ENCODE data around the gene TBC1D22A.

DNA sequence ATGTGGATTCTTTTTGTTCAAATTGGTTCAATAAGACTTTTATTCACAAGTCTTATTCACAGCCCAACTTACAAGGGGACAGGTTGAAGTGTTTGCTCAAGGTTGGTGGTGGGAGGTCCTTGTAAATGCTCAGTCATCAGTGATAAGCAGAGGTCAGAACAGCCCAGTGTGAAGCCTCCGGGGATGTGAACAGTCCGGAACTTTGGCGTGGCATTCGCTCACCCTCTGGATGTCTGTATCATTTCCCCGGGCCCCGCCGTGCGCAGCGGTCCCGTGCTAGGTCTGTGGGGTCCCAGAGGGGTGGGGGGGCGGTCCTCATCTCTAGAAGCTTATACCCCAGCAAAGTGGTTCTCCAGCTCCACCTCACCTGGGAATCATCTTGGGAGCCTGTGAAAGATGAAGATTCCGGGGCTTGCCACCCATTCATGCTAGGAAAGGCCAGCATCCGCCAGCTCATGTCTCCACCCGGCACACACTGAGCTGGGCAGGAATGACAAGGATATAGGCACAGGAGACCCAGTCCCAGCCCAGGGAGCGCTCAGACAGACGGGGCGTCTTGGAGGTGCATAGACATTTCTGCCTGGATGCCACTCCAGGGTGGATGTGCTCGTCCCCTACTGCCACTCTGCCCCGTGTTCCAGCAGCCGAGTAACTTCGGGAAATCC lies 327.5 kb downstream of the TBC1D22A start:
- TF ChIP-seq EZH2 (IDR thresholded peaks at IDR 0.05) (no peak), ZNF274 (IDR thresholded peaks at IDR 0.05; ENCODE audit: low read depth, low read length) (no peak), POLR2AphosphoS5 (IDR thresholded peaks at IDR 0.05; ENCODE audit: low read depth, low read length) (no peak), POLR2A (IDR thresholded peaks at IDR 0.05; ENCODE audit: borderline replicate concordance, extremely low read depth, insufficient read depth, insufficient read length) (no peak), RAD21 (IDR thresholded peaks at IDR 0.05; ENCODE audit: low read depth) (no peak), EGR1 (IDR thresholded peaks at IDR 0.05; ENCODE audit: low read depth) (no peak), EZH2phosphoT487 (IDR thresholded peaks at IDR 0.05; ENCODE audit: borderline replicate concordance) (no peak)
- TF ChIP-seq, protein P1, sequence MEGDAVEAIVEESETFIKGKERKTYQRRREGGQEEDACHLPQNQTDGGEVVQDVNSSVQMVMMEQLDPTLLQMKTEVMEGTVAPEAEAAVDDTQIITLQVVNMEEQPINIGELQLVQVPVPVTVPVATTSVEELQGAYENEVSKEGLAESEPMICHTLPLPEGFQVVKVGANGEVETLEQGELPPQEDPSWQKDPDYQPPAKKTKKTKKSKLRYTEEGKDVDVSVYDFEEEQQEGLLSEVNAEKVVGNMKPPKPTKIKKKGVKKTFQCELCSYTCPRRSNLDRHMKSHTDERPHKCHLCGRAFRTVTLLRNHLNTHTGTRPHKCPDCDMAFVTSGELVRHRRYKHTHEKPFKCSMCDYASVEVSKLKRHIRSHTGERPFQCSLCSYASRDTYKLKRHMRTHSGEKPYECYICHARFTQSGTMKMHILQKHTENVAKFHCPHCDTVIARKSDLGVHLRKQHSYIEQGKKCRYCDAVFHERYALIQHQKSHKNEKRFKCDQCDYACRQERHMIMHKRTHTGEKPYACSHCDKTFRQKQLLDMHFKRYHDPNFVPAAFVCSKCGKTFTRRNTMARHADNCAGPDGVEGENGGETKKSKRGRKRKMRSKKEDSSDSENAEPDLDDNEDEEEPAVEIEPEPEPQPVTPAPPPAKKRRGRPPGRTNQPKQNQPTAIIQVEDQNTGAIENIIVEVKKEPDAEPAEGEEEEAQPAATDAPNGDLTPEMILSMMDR (IDR thresholded peaks at IDR 0.05 in 2 of 3, conservative IDR thresholded peaks at IDR 0.05 in 1 of 3; ENCODE audit: borderline replicate concordance in 1 of 3, insufficient read depth in 1 of 3, low read depth in 2 of 3, low read length in 2 of 3), result no peak
- TF ChIP-seq, protein P2, sequence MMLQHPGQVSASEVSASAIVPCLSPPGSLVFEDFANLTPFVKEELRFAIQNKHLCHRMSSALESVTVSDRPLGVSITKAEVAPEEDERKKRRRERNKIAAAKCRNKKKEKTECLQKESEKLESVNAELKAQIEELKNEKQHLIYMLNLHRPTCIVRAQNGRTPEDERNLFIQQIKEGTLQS (IDR thresholded peaks at IDR 0.05), result no peak
- TF ChIP-seq, protein P3, sequence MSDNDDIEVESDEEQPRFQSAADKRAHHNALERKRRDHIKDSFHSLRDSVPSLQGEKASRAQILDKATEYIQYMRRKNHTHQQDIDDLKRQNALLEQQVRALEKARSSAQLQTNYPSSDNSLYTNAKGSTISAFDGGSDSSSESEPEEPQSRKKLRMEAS (IDR thresholded peaks at IDR 0.05), result no peak
- TF ChIP-seq, protein P4, sequence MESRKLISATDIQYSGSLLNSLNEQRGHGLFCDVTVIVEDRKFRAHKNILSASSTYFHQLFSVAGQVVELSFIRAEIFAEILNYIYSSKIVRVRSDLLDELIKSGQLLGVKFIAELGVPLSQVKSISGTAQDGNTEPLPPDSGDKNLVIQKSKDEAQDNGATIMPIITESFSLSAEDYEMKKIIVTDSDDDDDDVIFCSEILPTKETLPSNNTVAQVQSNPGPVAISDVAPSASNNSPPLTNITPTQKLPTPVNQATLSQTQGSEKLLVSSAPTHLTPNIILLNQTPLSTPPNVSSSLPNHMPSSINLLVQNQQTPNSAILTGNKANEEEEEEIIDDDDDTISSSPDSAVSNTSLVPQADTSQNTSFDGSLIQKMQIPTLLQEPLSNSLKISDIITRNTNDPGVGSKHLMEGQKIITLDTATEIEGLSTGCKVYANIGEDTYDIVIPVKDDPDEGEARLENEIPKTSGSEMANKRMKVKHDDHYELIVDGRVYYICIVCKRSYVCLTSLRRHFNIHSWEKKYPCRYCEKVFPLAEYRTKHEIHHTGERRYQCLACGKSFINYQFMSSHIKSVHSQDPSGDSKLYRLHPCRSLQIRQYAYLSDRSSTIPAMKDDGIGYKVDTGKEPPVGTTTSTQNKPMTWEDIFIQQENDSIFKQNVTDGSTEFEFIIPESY (IDR thresholded peaks at IDR 0.05; ENCODE audit: extremely low read depth, insufficient replicate concordance, low read length), result no peak
